ENCODE measurements around the gene UBQLN3. TPM values are rescaled to one million over a fixed set of nuclear protein-coding genes. Genes with fewer than 3 reads are reported as not detected.
A peak's percentile ranks its signal among the peaks of the same experiment; 100 is the strongest.

UBQLN3 gene
- total RNA-seq, 1 experiment from 2014 or later = not detected

DNA sequence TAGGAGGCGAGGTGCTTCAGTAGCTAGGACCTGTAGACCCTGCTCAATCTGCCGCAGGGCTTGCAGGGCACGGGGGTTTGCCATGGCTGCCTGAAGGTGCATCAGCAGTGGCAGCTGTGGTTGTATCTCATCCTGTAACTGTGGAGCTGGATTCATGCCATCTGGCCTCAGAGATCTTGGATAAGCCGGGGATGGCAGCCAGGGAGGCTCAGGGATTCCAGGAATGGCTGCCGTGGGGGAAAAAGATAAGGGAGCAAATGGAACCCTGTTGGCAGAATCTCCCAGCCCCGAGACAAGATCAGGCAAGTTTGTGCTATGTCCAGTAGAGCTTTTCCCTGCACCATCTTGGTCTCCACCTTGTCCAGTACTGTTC, 1.8 kb downstream of the UBQLN3 start:
- peak; percentile 24 for DNase-seq (ENCODE audit: low spot score)
- in situ Hi-C loops (cut with HindIII; ENCODE audit: low sequenced_read_pairs) = no loop called here

DNA sequence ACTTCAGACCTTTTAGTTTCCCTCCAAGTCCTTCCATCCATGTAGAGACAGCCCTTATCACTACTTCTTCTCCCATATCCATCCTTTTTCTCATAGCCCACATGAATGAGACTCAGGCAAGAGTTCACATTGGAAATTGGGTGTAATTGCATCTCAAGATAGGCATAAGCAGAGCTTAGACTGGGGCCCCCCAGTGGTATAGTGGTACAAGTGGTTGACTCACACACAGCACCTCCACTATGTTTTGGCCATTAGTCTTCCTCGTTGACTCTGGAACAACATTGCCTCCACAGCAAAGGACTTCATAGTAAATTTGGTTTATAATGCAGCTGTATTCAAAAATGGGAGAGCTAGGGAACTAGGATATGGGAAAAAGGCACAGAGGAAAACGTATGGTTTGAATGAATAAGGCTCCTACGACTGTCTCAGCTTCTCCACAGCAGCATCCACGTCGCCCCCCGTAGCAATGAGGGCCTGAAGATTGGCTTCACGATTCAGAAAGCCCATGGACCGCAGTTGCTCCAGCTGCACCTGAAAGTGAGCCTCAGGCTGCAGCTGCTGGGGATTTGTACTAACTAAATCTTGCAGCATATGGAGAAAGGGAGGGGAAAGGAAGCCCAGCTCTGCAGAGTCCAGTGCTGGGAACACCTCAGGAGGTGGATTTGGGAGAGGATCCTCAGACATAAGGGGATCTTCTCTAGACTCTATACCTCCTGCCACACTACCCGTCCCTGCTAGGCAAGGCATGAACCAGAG, 2.4 kb downstream of the UBQLN3 start:
- DNase-seq (ENCODE audit: low spot score) = no peak
- in situ Hi-C loops (cut with HindIII; ENCODE audit: low sequenced_read_pairs) = no loop called here

DNA sequence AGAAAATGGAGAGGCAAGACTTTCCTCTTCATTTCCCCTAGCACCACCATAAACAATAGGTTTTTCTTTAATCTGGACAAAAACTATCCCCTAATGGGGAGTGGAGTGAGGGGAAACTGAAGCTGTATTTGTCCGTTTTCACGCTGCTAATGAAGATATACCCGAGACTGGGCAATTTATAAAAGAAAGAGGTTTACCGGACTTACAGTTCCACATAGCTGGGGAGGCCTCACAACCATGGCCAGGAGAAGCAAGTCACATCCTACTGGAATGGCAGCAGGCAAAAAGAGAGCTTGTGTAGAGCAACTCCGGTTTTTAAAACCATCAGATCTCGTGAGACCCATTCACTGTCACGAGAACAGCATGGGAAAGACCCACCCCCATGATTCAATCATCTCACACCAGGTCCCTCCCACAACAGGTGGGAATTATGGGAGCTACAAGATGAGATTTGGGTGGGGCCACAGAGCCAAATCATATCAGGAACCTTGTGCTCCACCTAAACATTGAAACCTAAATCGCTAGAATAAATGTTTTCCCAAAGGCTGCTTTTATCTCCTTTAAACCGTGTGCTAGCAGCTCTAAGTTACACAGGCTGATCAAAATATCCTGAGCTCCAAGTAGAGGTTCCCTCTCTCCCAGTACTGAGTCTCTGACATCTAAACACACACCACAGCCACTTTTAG, 4.3 kb downstream of the UBQLN3 start:
- no peak for DNase-seq (ENCODE audit: low spot score)
- in situ Hi-C loops (cut with HindIII; ENCODE audit: low sequenced_read_pairs) = no loop called here

DNA sequence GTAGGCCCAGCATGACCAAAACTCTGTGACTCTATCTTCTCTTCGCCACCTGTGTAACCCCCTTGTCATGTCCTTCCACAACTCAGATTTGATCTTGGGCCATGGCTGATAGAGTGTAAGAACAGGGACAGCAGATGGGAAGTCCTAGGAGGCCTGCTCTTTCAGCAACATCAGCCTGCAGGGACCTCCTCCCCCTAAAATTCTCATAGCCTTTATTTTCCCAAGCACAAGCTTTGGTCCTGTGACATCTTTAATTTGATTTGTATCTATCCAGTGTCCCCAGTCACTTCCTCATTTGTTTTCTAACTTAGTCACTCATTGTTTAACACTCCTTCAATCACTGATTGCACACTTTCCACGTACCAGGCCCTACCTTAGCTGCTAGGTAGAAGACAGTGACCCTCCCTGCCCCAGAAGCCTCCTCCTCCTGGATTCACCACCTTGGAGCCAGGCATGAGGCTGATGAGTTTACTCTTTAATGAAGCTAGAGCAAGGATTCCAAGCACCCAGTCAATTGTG, 5.3 kb downstream of the UBQLN3 start:
- no peak for DNase-seq (ENCODE audit: low spot score)
- in situ Hi-C loops (cut with HindIII; ENCODE audit: low sequenced_read_pairs) = no loop called here

DNA sequence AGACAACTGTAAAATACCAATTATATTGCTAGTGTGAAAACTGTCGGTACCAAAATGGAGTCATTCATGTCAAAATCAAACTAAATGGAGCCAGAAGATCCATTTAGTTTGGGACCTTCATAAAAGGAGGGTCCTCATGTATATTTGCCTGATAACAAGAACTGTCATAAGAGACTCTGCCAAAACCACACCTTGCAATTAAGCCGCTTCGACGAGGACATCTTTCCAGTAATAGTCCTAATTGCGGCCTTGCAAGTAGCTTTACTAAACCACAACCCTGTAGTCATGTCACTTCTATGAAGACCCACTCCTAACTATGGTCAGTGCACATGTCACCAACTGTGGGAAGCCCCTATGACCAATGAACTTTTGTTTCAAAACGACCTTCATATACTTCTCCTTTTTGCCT, 9.4 kb downstream of the UBQLN3 start:
- DNase-seq (ENCODE audit: low spot score) = no peak
- in situ Hi-C loops (cut with HindIII; ENCODE audit: low sequenced_read_pairs) = no loop called here

DNA sequence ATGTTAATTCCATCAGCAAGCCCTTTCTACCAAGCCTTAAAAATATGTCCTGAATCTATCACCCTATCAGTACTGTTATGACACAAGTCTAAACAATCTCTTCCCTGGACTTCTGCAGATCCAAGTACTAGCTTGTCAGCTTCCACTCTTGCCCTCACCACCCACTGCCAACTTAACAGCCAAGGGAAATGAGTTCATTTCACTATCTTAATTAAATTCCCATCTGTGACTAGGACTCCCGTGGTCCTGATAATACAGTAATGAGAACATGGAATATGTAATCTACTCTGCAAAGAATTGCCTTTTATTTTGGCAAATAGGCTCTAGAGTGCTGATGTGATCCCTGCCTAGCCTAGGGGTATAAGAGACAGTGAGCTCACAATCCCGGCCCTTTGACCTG, 10.1 kb downstream of the UBQLN3 start:
- in situ Hi-C loops (cut with HindIII; ENCODE audit: low sequenced_read_pairs) = no loop called here
- DNase-seq (ENCODE audit: low spot score) = peak; percentile 78

DNA sequence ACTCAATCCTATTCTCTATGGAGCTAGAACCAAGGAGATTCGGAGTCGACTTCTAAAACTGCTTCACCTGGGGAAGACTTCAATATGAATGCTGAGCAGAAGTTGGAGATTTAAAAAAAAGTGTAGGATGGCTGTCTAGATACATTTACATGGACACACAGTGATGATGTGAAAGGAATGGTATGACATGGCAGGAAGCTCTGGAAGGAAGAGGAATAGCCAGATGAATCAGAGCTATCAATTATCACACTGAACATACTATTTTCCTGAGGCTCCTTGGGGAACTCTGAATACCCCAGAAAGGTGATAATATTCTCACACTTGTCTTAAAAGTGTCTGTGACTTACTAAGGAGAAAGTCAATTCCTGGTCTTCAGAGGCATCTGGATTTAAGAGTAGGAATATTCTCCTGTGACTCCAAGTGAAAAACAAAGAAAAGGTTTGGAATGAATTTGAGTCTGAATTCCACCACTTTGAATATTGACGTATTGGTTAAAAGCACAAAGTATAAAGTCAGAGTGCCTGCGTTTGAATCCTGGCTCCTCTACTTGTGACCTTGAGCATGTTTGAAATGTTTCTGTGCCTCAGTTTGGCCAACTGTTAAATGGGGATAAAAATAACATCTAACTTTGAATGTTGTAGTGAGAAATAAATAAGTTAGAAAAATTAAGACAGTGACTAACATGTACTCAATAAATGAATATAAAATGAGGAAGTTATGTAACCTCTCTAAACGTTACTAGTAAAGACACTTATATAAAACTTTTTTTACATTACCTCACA, 20.0 kb downstream of the UBQLN3 start:
- in situ Hi-C loops (cut with HindIII; ENCODE audit: low sequenced_read_pairs) = no loop called here
- DNase-seq (ENCODE audit: low spot score) = no peak

DNA sequence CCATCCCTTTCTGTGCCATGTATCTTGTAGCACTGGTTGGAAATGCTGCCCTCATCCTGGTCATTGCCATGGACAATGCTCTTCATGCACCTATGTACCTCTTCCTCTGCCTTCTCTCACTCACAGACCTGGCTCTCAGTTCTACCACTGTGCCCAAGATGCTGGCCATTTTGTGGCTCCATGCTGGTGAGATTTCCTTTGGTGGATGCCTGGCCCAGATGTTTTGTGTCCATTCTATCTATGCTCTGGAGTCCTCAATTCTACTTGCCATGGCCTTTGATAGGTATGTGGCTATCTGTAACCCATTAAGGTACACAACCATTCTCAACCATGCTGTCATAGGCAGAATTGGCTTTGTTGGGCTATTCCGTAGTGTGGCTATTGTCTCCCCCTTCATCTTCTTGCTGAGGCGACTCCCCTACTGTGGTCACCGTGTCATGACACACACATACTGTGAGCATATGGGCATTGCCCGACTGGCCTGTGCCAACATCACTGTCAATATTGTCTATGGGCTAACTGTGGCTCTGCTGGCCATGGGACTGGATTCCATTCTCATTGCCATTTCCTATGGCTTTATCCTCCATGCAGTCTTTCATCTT, 20.9 kb downstream of the UBQLN3 start:
- no peak for DNase-seq (ENCODE audit: low spot score)
- in situ Hi-C loops (cut with HindIII; ENCODE audit: low sequenced_read_pairs) = no loop called here

DNA sequence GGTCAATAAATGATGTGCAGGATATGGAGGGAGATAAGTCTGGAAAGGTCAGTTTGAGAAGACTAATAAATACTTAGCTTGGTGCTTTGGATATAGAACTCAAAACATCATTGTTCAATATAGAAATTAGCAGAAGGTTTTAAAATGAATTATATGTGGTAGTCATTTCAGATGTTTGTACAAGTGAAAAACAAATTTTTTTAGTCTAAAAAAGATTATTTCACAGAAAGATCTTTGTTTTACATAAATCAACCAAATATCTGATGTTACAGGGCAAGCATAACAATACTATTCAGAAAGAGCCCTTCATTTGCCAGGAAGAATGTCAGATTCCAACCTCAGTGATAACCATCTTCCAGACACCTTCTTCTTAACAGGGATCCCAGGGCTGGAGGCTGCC, 21.4 kb downstream of the UBQLN3 start, which contains the start of gene OR52D1:
Gene OR52D1 (plus strand): TSS at position 301 of the 400 bp plus-strand sequence. CDS start 22 bp downstream, at position 323.
- in situ Hi-C loops (cut with HindIII; ENCODE audit: low sequenced_read_pairs) = no loop called here
- no peak for DNase-seq (ENCODE audit: low spot score)

DNA sequence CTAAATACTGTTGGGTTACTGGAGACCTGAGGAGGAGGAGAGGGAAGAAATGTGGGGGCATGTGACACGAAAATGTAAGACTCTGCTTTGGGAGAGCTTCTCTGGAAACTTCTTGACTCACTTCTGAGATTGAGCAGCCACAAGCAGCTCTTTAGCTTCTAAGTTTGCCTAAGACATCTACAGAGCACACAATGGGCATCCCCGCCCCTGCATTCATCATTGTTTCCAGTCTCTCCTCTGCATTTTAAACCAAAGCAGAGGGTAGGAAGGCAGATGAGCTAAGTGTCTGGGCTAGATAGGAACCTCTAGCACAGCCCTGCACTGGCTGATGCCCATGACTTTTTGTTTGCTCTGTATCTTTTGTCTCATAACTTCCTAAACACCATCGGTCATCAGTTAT, 23.3 kb downstream of the UBQLN3 start:
- no peak for DNase-seq (ENCODE audit: low spot score)
- in situ Hi-C loops (cut with HindIII; ENCODE audit: low sequenced_read_pairs) = no loop called here

DNA sequence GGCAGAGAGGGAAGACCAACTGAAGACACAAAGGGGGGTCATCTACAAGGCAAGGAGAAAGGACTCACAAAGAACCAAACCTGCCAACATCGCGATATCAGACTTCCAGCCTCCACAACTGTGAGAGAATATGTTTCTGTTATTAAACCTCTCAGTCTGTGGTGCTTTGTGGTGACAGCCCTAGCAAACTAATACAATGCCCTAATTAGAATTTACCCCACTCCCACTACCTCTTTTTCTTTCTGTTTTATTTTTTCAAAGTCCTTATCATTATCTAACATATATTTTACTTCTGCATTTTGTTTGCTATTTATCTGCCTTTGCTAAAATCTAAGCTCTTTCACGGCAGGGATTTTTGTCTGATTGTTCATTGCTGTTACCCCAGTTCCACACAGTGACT, 23.8 kb downstream of the UBQLN3 start:
- DNase-seq (ENCODE audit: low spot score) = no peak
- in situ Hi-C loops (cut with HindIII; ENCODE audit: low sequenced_read_pairs) = no loop called here

DNA sequence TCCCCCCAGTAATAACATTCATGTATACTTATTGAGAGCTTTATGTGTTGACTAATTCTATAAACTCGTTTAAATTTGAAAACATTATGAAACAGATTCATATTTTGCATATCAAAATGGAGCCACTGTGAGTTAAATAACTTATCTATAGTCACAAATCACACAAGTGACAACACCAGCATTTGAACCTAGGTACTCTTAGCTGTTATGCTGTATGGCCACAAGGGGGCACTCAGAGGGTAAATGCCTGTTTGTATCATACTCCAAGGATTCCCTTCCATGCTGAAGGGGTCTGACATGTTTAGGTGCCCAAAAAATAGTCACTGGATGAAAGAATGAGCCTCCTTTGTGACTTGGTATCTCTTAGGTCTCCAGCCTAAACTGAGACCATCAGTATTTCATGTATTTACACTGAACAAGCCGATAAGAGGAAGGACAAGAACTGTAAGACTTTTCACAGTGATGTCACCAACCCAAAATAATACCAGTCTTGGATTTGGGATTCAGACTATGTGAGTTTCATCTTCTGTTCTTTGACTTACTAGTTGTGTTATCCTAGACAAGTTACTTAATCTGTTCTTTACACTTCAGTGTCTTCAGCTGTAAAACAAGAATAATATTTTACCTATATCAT, 33.5 kb downstream of the UBQLN3 start:
- DNase-seq (ENCODE audit: low spot score) = peak; percentile 4
- in situ Hi-C loops (cut with HindIII; ENCODE audit: low sequenced_read_pairs) = no loop called here

DNA sequence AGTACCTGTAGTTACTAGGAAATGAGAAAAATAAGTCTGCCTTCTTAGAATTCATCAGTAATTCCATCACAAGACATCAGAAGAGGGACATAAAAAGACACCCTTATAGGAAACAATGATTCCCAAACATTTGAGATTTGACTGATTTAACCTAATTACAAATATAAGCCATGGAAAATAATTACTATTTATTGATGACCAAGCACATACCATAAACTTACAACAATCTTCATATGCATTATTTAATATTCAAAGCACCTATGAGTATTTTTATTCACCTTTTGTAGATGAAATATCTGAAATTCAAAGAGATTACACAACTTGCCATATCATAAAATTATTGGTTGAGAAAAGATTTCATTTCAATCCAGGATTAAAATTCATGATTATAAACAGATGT, 35.8 kb downstream of the UBQLN3 start:
- DNase-seq (ENCODE audit: low spot score) = no peak
- in situ Hi-C loops (cut with HindIII; ENCODE audit: low sequenced_read_pairs) = no loop called here

DNA sequence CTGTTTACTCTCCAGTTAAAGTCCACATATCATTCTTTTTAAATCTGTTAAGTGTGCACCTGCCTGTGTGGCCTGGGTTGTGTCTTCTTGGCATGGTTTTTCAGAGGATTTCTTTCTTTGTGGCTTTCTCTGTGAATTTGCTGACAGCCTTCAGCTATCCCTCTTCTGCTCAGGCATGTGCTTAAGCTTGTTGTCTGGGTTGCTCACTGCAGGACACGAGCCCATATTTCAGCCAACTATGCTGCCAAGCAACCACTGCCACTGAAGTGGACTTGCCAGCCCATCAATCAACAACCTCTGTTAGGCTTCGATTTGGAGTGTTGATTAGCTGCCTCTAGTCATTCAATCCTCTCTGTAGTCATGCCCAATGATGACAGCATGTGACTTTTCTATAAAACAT, 42.2 kb downstream of the UBQLN3 start:
- DNase-seq (ENCODE audit: low spot score) = no peak
- in situ Hi-C loops (cut with HindIII; ENCODE audit: low sequenced_read_pairs) = no loop called here

DNA sequence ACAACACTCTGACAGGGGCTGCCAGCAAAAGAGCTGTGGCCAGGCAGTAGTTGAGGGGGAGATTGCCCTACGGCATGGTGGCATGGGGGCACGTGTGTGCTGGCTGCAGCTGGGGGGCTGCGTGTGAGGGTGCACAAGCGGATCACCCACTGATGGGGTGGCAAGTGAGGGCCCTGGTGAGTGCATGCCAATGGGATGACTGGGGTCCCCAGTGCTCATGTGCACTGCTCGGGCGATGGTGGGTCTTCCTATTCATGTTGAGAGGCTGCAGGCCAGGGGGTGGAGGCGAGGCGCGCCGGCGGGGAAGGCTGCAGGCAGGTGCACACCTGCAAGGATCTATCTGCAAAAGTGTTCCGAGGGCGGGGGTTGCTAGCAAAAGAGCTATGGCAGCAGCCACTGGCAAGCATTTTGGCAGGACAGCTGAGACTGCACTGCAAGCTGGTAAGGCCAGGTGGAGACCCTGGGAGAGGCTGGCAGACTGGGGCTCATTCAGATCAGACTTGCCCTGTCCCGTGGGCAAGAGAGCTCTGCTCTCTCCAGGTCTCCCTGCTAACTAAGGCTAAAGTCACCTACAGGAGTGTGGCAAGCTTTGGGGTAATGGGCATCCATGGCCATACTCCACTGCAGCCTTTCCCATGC, 48.7 kb downstream of the UBQLN3 start:
- DNase-seq (ENCODE audit: low spot score) = no peak
- in situ Hi-C loops (cut with HindIII; ENCODE audit: low sequenced_read_pairs) = no loop called here
